CD8-positive, alpha-beta memory T cell (primary cell): ENCODE measurements around the gene CACNA1C. TPM values are rescaled to one million over a fixed set of nuclear protein-coding genes. Genes with fewer than 3 reads are reported as not detected.

Source experiments
- CTCF ChIA-PET: fragments of 350-600 bp; sonication (Branson Sonifier 250); formaldehyde crosslinking; loops from one replicate; lab custom pipeline; 2021; ENCODE audit warnings: antibody characterized with exemption; lab: Charles Lee
- POLR2A ChIA-PET: fragments of 350-600 bp; sonication (Branson Sonifier 250); formaldehyde crosslinking; loops from one replicate; lab custom pipeline; 2021; ENCODE audit warnings: antibody characterized with exemption; lab: Charles Lee
- DNase-seq, 5 donors: peaks; one replicate each; pipeline versions ENCODE4 v3.0.0 to v3.0.0-alpha.2; 2020 to 2022; ENCODE audit warnings: mixed read lengths in 1 of 5
- H3K27ac ChIP-seq: one replicate; pipeline ENCODE4 v1.7.0; 2013; ENCODE audit warnings: low read depth, mild to moderate bottlenecking, low read length, moderate library complexity
- H3K27me3 ChIP-seq: 2 replicates; pipeline ENCODE4 v1.7.0; 2013; ENCODE audit warnings: low read length, mild to moderate bottlenecking; ENCODE audit not compliant: insufficient read depth, poor library complexity, severe bottlenecking
- H3K36me3 ChIP-seq: 2 replicates; pipeline ENCODE4 v1.7.0; 2013; ENCODE audit warnings: mild to moderate bottlenecking, low read length, moderate library complexity; ENCODE audit not compliant: insufficient read depth
- H3K4me1 ChIP-seq: 2 replicates; pipeline ENCODE4 v1.7.0; 2013; ENCODE audit warnings: mild to moderate bottlenecking, low read length, moderate library complexity; ENCODE audit not compliant: insufficient read depth
- H3K4me3 ChIP-seq: 2 replicates; pipeline ENCODE4 v1.7.0; 2013; ENCODE audit warnings: mild to moderate bottlenecking, low read length
- H3K9me3 ChIP-seq: 2 replicates; pipeline ENCODE4 v1.7.0; 2013; ENCODE audit warnings: mild to moderate bottlenecking, low read length
- H3K27ac Mint-ChIP-seq, 8 donors: one replicate each; pipeline ENCODE4 v1.8.0; 2020 to 2021; ENCODE audit warnings: mixed read lengths in 8 of 8, mild to moderate bottlenecking in 6 of 8, inconsistent platforms in 3 of 8, moderate library complexity in 3 of 8
- H3K27me3 Mint-ChIP-seq, 2 donors: one replicate each; pipeline ENCODE4 v1.8.0; 2020 to 2021; ENCODE audit warnings: mixed read lengths in 2 of 2, mild to moderate bottlenecking in 1 of 2, moderate library complexity in 1 of 2
- H3K36me3 Mint-ChIP-seq, 3 donors: one replicate each; pipeline ENCODE4 v1.8.0; 2020 to 2021; ENCODE audit warnings: mixed read lengths in 3 of 3, inconsistent platforms in 1 of 3, mild to moderate bottlenecking in 1 of 3
- H3K4me1 Mint-ChIP-seq, 3 donors: one replicate each; pipeline ENCODE4 v1.8.0; 2020 to 2021; ENCODE audit warnings: mixed read lengths in 3 of 3, inconsistent platforms in 1 of 3, mild to moderate bottlenecking in 1 of 3
- H3K4me3 Mint-ChIP-seq, 7 donors: one replicate each; pipeline ENCODE4 v1.8.0; 2020 to 2021; ENCODE audit warnings: mixed read lengths in 7 of 7, mild to moderate bottlenecking in 6 of 7, moderate library complexity in 4 of 7, inconsistent platforms in 2 of 7
- H3K9me3 Mint-ChIP-seq, 5 donors: one replicate each; pipeline ENCODE4 v1.8.0; 2020 to 2022; ENCODE audit warnings: mixed read lengths in 5 of 5, mild to moderate bottlenecking in 3 of 5, moderate library complexity in 2 of 5, inconsistent platforms in 1 of 5
- polyA plus RNA-seq: library from polyadenylated mRNA; unstranded; fragments of 300-500 nt; fragmentation: Illumina TruSeq; gene quantifications from one replicate; pipeline ENCODE4 v1.2.3, GENCODE V29; 2021
- total RNA-seq, 2 experiments: library from RNA; stranded (reverse); gene quantifications; one replicate each; pipeline ENCODE4 v1.2.3, GENCODE V29; 2021

CACNA1C gene
- total and polyA plus RNA-seq, 3 experiments from 2014 or later, result 0.04 to 0.10 (median 0.04) TPM

GRCh38 chr12:2154521-2154920, 101.7 kb downstream of the CACNA1C start:
- no peaks in the 10 kb centered on the region for H3K4me1 ChIP-seq
- no peak overlapping the region for H3K27ac Mint-ChIP-seq
- H3K4me1 Mint-ChIP-seq, result no peaks in the 10 kb centered on the region
- H3K27me3 Mint-ChIP-seq, result peaks cover 3 to 35% of the 10 kb centered on the region in 2 donors
- no peaks in the 10 kb centered on the region for H3K27me3 ChIP-seq
- POLR2A ChIA-PET, result no interaction called here
- DNase-seq, result no peak
- no peak overlapping the region for H3K27ac ChIP-seq
- H3K4me3 ChIP-seq, result no peak overlapping the region
- no peaks in the 10 kb centered on the region for H3K36me3 Mint-ChIP-seq
- CTCF ChIA-PET, result no interaction called here
- no peaks in the 10 kb centered on the region for H3K9me3 ChIP-seq
- H3K36me3 ChIP-seq, result no peaks in the 10 kb centered on the region
- no peak overlapping the region for H3K4me3 Mint-ChIP-seq
- no peaks in the 10 kb centered on the region for H3K9me3 Mint-ChIP-seq

DNA sequence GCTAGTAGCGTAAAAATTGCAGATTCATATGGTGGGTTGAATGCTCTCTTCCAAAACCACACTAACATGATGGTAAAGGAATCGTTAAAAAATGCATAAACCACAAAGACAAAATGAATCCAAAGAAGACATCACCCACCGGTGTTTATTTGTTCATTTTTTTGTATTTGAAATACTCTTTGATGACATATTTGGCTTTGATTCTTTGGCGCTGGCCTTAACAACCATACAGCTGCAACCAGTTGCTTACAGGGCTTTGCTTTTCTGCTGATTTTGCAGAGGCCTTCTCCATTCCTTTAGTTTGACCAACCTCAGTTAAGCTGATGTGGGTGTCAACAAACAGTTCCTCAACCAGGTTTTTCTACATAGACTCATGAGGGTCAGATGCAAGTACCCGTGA, 103.5 kb downstream of the CACNA1C start:
- ChIA-PET CTCF (interaction anchor here (0.6 kb wide), 1 partner anchor 33 kb away, joined by 3 read pairs; no protein-coding TSS in a partner anchor), POLR2A (no interaction called here)
- no peaks in the 10 kb centered on the region for H3K4me1 Mint-ChIP-seq

DNA sequence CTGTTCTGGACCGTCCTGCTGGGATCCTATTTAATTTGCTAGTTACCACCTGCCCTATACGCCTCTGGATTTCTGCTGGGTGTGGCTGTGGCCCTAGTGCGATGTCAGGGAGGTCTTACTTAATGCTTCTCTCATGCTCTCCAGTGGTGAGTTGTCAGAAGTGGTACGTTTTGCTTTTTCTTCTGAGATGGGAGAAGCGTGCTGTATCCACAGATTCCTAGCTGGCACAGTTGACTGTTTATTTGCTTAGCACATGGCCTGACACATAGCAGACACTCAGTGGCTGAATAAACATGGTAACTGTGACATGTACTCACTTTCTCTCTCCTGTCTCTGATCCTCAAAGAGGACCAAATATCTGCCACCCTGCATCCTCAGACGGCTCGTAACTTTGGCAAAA, 107.3 kb downstream of the CACNA1C start:
- H3K27ac ChIP-seq, result no peak overlapping the region
- H3K4me1 ChIP-seq, result no peaks in the 10 kb centered on the region
- ChIA-PET POLR2A (no interaction called here), CTCF (no interaction called here)
- Mint-ChIP-seq H3K4me3 (no peak overlapping the region), H3K36me3 (no peaks in the 10 kb centered on the region), H3K9me3 (no peaks in the 10 kb centered on the region), H3K4me1 (no peaks in the 10 kb centered on the region), H3K27me3 (peaks cover 7 to 15% of the 10 kb centered on the region in 2 donors), H3K27ac (no peak overlapping the region)
- no peaks in the 10 kb centered on the region for H3K9me3 ChIP-seq
- DNase-seq, result no peak
- H3K27me3 ChIP-seq, result no peaks in the 10 kb centered on the region
- H3K36me3 ChIP-seq, result no peaks in the 10 kb centered on the region
- no peak overlapping the region for H3K4me3 ChIP-seq

More for the DNA sequence above, 103.5 kb downstream of the CACNA1C start:
- Histone ChIP-seq H3K9me3 (no peaks in the 10 kb centered on the region), H3K4me3 (no peak overlapping the region), H3K27me3 (no peaks in the 10 kb centered on the region), H3K36me3 (no peaks in the 10 kb centered on the region), H3K27ac (no peak overlapping the region), H3K4me1 (no peaks in the 10 kb centered on the region)
- H3K27me3 Mint-ChIP-seq, result peaks cover 1 to 21% of the 10 kb centered on the region in 2 donors
- H3K36me3 Mint-ChIP-seq, result no peaks in the 10 kb centered on the region
- DNase-seq, result no peak
- no peak overlapping the region for H3K4me3 Mint-ChIP-seq
- no peak overlapping the region for H3K27ac Mint-ChIP-seq
- no peaks in the 10 kb centered on the region for H3K9me3 Mint-ChIP-seq

DNA sequence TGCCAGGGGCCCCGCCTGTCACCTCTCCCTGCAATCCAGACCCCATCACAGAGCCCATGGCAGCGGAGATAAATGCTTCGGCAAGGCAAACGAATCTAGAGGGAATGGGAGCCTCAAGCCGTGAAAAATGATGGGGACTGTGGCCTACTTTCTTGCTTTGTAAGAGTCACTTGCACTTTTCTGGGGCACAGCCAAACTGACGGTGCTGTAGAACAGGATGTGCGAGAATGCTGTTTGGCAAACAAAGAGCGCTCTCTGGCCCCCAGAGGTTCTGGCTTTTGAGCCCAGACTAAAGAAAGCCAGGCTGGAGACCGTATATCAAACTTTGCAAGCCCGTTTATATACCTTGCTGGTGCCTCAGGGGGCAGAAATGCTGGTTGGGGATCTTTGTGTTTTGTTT, 108.7 kb downstream of the CACNA1C start:
- H3K4me1 Mint-ChIP-seq, result no peaks in the 10 kb centered on the region
- H3K27ac Mint-ChIP-seq, result no peak overlapping the region
- no peak overlapping the region for H3K27ac ChIP-seq
- H3K36me3 Mint-ChIP-seq, result no peaks in the 10 kb centered on the region
- H3K27me3 Mint-ChIP-seq, result peaks cover 11 to 12% of the 10 kb centered on the region in 2 donors
- DNase-seq, result no peak
- H3K36me3 ChIP-seq, result no peaks in the 10 kb centered on the region
- ChIA-PET CTCF (no interaction called here), POLR2A (no interaction called here)
- H3K4me3 Mint-ChIP-seq, result no peak overlapping the region
- no peaks in the 10 kb centered on the region for H3K27me3 ChIP-seq
- no peaks in the 10 kb centered on the region for H3K4me1 ChIP-seq
- H3K9me3 ChIP-seq, result no peaks in the 10 kb centered on the region
- H3K9me3 Mint-ChIP-seq, result peaks cover 3 to 10% (median 5%) of the 10 kb centered on the region in 5 donors
- no peak overlapping the region for H3K4me3 ChIP-seq

DNA sequence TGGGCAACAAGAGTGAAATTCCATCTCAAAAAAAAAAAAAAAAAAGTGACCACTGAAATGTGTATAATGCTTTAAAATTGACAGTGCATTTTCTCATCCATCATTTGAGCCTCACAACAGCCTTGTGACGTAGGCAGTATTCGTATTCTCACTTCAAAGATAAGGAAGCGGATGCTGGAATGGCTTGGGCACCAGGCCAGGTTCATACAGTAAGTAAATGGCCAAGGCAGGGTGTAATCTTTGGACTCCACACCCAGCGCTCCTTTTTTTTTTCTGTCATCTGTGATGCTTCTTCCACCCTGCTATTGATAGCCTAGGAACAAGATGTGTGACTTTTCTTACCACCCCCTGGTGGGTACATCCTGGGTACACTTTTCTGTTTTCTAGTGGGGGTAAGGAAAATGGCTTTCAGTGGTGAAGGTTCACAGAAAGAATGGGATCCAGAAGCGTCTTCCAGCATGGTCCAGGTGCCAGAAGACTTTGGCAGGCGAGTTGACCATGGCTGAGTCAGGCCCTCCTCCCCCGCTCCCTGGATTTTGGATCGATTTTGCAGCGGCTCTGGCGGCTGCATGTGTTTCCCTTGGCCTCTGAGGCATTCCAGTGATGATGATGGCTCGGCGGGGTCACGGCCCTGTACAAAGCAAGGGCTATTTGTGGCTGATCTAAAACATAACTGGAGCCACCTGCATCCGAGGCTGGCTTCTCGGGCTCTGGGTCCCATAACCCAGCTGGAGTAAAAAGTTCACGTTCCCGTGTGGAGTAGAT, 110.6 kb downstream of the CACNA1C start:
- ChIA-PET CTCF (no interaction called here), POLR2A (no interaction called here)
- no peaks in the 10 kb centered on the region for H3K36me3 ChIP-seq
- no peaks in the 10 kb centered on the region for H3K27me3 ChIP-seq
- H3K27ac ChIP-seq, result no peak overlapping the region
- Mint-ChIP-seq H3K36me3 (peaks cover 0 to 2% (median 0%) of the 10 kb centered on the region in 3 donors), H3K4me3 (no peak overlapping the region), H3K27ac (peak overlapping the region in 1 of 8 donors; percentile 19), H3K9me3 (peaks cover 16 to 28% (median 24%) of the 10 kb centered on the region in 5 donors), H3K27me3 (peaks cover 12 to 16% of the 10 kb centered on the region in 2 donors), H3K4me1 (no peaks in the 10 kb centered on the region)
- no peaks in the 10 kb centered on the region for H3K9me3 ChIP-seq
- no peak for DNase-seq
- H3K4me3 ChIP-seq, result no peak overlapping the region
- no peaks in the 10 kb centered on the region for H3K4me1 ChIP-seq

GRCh38 chr12:2165021-2165420, 112.2 kb downstream of the CACNA1C start:
- POLR2A ChIA-PET, result no interaction called here
- no peak overlapping the region for H3K27ac ChIP-seq
- Mint-ChIP-seq H3K27ac (no peak overlapping the region), H3K36me3 (peaks cover 0 to 2% (median 0%) of the 10 kb centered on the region in 3 donors), H3K27me3 (peaks cover 12 to 16% of the 10 kb centered on the region in 2 donors), H3K4me1 (no peaks in the 10 kb centered on the region), H3K9me3 (peaks cover 16 to 31% (median 24%) of the 10 kb centered on the region in 5 donors), H3K4me3 (no peak overlapping the region)
- H3K27me3 ChIP-seq, result no peaks in the 10 kb centered on the region
- no peaks in the 10 kb centered on the region for H3K36me3 ChIP-seq
- no peak for DNase-seq
- no peaks in the 10 kb centered on the region for H3K4me1 ChIP-seq
- no peak overlapping the region for H3K4me3 ChIP-seq
- H3K9me3 ChIP-seq, result no peaks in the 10 kb centered on the region
- CTCF ChIA-PET, result no interaction called here

DNA sequence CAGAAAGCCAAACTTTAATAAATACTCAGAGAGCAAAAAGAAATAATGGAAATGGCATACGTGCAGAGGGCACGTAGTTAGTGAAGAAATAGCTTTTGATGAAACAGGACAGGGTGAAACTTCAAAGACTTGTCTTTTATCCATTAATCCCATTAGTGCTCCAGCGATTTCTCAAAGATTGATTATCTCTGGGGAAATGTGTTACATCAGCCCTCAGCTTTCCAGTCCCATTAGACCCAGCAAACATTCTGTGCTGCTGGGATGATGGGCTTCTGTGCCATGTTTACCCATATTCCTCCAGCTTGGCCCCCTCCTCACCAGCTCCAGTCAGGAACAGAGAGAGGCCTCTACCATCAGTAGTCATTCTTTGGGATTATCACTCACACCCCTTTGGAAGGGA, 113.1 kb downstream of the CACNA1C start:
- Histone ChIP-seq H3K4me3 (no peak overlapping the region), H3K9me3 (no peaks in the 10 kb centered on the region), H3K4me1 (no peaks in the 10 kb centered on the region), H3K36me3 (no peaks in the 10 kb centered on the region), H3K27me3 (no peaks in the 10 kb centered on the region), H3K27ac (no peak overlapping the region)
- H3K36me3 Mint-ChIP-seq, result peaks cover 0 to 2% (median 0%) of the 10 kb centered on the region in 3 donors
- H3K4me3 Mint-ChIP-seq, result no peak overlapping the region
- no peaks in the 10 kb centered on the region for H3K4me1 Mint-ChIP-seq
- peaks cover 16 to 31% (median 24%) of the 10 kb centered on the region in 5 donors for H3K9me3 Mint-ChIP-seq
- ChIA-PET POLR2A (no interaction called here), CTCF (no interaction called here)
- DNase-seq, result no peak
- peaks cover 12 to 16% of the 10 kb centered on the region in 2 donors for H3K27me3 Mint-ChIP-seq
- no peak overlapping the region for H3K27ac Mint-ChIP-seq

DNA sequence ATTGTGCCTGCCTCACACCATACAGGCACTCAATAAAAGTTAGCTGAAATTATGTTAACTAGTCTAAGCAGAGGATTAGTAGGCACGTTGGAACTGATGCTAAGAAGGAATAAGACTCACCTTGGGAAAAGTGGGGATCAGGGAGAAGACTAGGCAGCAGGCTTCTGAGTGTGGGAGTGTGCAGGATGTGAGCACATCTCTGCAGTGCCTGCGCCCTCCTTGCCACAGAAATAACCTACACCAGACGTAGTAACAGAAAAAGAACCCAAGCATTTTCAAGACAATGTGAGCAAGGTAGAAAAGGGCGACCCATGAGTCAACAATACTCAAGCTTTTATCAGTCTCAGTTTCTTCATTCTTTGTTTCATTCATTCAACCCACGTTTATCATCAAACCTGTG, 113.9 kb downstream of the CACNA1C start:
- H3K4me1 ChIP-seq, result no peaks in the 10 kb centered on the region
- ChIA-PET POLR2A (no interaction called here), CTCF (no interaction called here)
- no peaks in the 10 kb centered on the region for H3K9me3 ChIP-seq
- peaks cover 16 to 31% (median 24%) of the 10 kb centered on the region in 5 donors for H3K9me3 Mint-ChIP-seq
- no peaks in the 10 kb centered on the region for H3K27me3 ChIP-seq
- no peak overlapping the region for H3K4me3 Mint-ChIP-seq
- no peak overlapping the region for H3K4me3 ChIP-seq
- DNase-seq, result no peak
- no peaks in the 10 kb centered on the region for H3K4me1 Mint-ChIP-seq
- H3K36me3 Mint-ChIP-seq, result peaks cover 0 to 2% (median 0%) of the 10 kb centered on the region in 3 donors
- H3K27ac Mint-ChIP-seq, result no peak overlapping the region
- H3K27ac ChIP-seq, result no peak overlapping the region
- H3K27me3 Mint-ChIP-seq, result peaks cover 13 to 16% of the 10 kb centered on the region in 2 donors
- H3K36me3 ChIP-seq, result no peaks in the 10 kb centered on the region
